Measurements from ENCODE around the gene OPCML. TPM values are rescaled to one million over a fixed set of nuclear protein-coding genes. Genes with fewer than 3 reads are reported as not detected.

OPCML gene
- total RNA-seq, 1 donor from 2014 or later: not detected

- H3K4me1 ChIP-seq: no peaks in the 10 kb centered on the region
- no peaks in the 10 kb centered on the region for H3K27me3 ChIP-seq
- intact Hi-C loops (cut with DNase I): no loop called here
- no peak overlapping the region for H3K27ac ChIP-seq
- no peak overlapping the region for H3K4me3 ChIP-seq
- TF ChIP-seq, protein P1, sequence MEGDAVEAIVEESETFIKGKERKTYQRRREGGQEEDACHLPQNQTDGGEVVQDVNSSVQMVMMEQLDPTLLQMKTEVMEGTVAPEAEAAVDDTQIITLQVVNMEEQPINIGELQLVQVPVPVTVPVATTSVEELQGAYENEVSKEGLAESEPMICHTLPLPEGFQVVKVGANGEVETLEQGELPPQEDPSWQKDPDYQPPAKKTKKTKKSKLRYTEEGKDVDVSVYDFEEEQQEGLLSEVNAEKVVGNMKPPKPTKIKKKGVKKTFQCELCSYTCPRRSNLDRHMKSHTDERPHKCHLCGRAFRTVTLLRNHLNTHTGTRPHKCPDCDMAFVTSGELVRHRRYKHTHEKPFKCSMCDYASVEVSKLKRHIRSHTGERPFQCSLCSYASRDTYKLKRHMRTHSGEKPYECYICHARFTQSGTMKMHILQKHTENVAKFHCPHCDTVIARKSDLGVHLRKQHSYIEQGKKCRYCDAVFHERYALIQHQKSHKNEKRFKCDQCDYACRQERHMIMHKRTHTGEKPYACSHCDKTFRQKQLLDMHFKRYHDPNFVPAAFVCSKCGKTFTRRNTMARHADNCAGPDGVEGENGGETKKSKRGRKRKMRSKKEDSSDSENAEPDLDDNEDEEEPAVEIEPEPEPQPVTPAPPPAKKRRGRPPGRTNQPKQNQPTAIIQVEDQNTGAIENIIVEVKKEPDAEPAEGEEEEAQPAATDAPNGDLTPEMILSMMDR (IDR thresholded peaks at IDR 0.05): no peak
- no peaks in the 10 kb centered on the region for H3K36me3 ChIP-seq
- no peaks in the 10 kb centered on the region for H3K9me3 ChIP-seq
- no peak for DNase-seq (ENCODE audit: low spot score in 2 of 2)
Observed at GRCh38 chr11:133536198-133536597, 3.9 kb upstream of the OPCML start.

DNA sequence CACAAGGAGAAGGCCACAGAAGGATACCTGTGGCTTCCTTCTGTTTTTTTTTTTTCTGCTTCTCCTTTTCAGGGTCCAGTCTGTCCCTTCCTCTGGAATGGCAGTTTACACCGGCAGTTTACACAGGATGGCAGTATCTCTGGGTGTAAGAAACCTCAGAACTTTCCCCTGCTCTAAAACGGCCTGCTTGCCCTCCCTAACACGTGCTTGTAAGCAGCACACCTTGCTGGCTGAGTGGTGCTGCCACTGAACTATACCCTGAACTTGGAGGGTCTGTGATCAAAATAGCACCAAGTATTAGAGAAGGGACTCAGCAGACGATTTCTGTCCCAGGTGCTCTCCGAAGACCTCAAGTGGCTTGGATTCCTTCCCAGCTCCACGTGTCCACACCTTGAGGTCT is 904 bp upstream of the OPCML start:
- Histone ChIP-seq H3K9me3 (no peaks in the 10 kb centered on the region), H3K36me3 (no peaks in the 10 kb centered on the region), H3K27ac (no peak overlapping the region), H3K27me3 (no peaks in the 10 kb centered on the region), H3K4me1 (no peaks in the 10 kb centered on the region), H3K4me3 (no peak overlapping the region)
- TF ChIP-seq, protein P1 (IDR thresholded peaks at IDR 0.05): no peak
- DNase-seq (ENCODE audit: low spot score in 2 of 2): no peak
- intact Hi-C loops (cut with DNase I): no loop called here

GRCh38 chr11:133531458-133531857 is 843 bp downstream of the OPCML start:
- no peaks in the 10 kb centered on the region for H3K4me1 ChIP-seq
- TF ChIP-seq, protein P1 (IDR thresholded peaks at IDR 0.05): no peak
- no peak overlapping the region for H3K4me3 ChIP-seq
- H3K36me3 ChIP-seq: no peaks in the 10 kb centered on the region
- H3K27ac ChIP-seq: no peak overlapping the region
- intact Hi-C loops (cut with DNase I): no loop called here
- no peak for DNase-seq (ENCODE audit: low spot score in 2 of 2)
- H3K9me3 ChIP-seq: no peaks in the 10 kb centered on the region
- no peaks in the 10 kb centered on the region for H3K27me3 ChIP-seq

DNA sequence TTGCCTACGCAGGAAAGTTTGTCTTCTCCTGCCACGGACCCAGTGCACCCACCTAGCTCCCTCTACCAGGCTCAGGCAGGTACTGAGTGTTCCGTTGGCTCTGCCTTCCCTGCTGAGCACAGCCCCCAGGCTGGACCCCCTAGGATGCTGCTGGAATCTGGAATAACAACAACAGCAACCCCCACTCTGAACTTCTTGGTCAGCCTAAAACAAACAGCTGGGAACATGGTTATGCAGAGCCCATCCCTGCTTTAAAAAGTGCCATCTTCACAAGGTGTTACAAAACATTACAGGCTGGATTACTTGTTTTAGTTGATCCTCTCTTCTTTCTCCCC is 1.8 kb downstream of the OPCML start:
- intact Hi-C loops (cut with DNase I): no loop called here
- no peak overlapping the region for H3K4me3 ChIP-seq
- DNase-seq (ENCODE audit: low spot score in 2 of 2): no peak
- H3K27ac ChIP-seq: no peak overlapping the region
- TF ChIP-seq, protein P1 (IDR thresholded peaks at IDR 0.05): no peak
- no peaks in the 10 kb centered on the region for H3K27me3 ChIP-seq
- H3K36me3 ChIP-seq: no peaks in the 10 kb centered on the region
- H3K4me1 ChIP-seq: no peaks in the 10 kb centered on the region
- H3K9me3 ChIP-seq: no peaks in the 10 kb centered on the region

GRCh38 chr11:133529807-133530500 is 2.3 kb downstream of the OPCML start:
- intact Hi-C loops (cut with DNase I): no loop called here
- TF ChIP-seq, protein P1 (IDR thresholded peaks at IDR 0.05): no peak
- DNase-seq (ENCODE audit: low spot score in 2 of 2): no peak
- H3K27ac ChIP-seq: no peak overlapping the region
- no peaks in the 10 kb centered on the region for H3K27me3 ChIP-seq
- H3K4me3 ChIP-seq: no peak overlapping the region
- no peaks in the 10 kb centered on the region for H3K9me3 ChIP-seq
- H3K4me1 ChIP-seq: no peaks in the 10 kb centered on the region
- no peaks in the 10 kb centered on the region for H3K36me3 ChIP-seq

GRCh38 chr11:133526790-133527189 is 5.5 kb downstream of the OPCML start:
- Histone ChIP-seq H3K36me3 (no peaks in the 10 kb centered on the region), H3K4me1 (no peaks in the 10 kb centered on the region), H3K4me3 (no peak overlapping the region), H3K27me3 (no peaks in the 10 kb centered on the region), H3K9me3 (no peaks in the 10 kb centered on the region), H3K27ac (no peak overlapping the region)
- no peak for DNase-seq (ENCODE audit: low spot score in 2 of 2)
- TF ChIP-seq, protein P1 (IDR thresholded peaks at IDR 0.05): no peak
- intact Hi-C loops (cut with DNase I): no loop called here
